HCT116 (cell line): ENCODE measurements around the gene CGA. TPM values are rescaled to one million over a fixed set of nuclear protein-coding genes. Genes with fewer than 3 reads are reported as not detected.

ENCODE experiments used
- ATAC-seq: fragments of 200-7000 bp; cut with Tn5 transposase; 2 replicates; pipeline ENCODE4 v1.9.1; 2020; ENCODE audit warnings: mild to moderate bottlenecking, moderate library complexity
- BruUV-seq: library from RNA; stranded (reverse); fragments of 400-500 nt; replicated peaks from 2 replicates; lab custom pipeline; 2021; lab: Mats Ljungman, UMichigan
- CTCF ChIA-PET: fragments of 300-600 bp; sonication (Branson Sonifier 250); formaldehyde crosslinking; loops from one replicate; lab custom pipeline; 2021; ENCODE audit warnings: antibody characterized with exemption; lab: Charles Lee
- POLR2A ChIA-PET: fragments of 300-600, 350-600 bp; sonication (Branson Sonifier 250); formaldehyde crosslinking; loops from one replicate; lab custom pipeline; 2021; ENCODE audit warnings: antibody characterized with exemption; lab: Charles Lee
- RAD21 ChIA-PET, 2 experiments: fragments of 300-600 bp; sonication (Branson Sonifier 250); formaldehyde crosslinking; loops; one replicate each; lab custom pipeline; 2023; ENCODE audit warnings: low total read pairs in 2 of 2; ENCODE audit not compliant: uncharacterized antibody in 2 of 2, unreplicated experiment in 2 of 2, low non-redundant PET in 1 of 2; lab: Charles Lee
- DNase-seq: peaks from one replicate; pipeline ENCODE4 v3.0.0-alpha.2; 2010; ENCODE audit warnings: low read depth, low spot score
- H2AFZ ChIP-seq: fragments of 200-600 bp; shearing (Covaris generic), sonication (generic); 2 replicates; pipeline ENCODE4 v1.6.1; 2017; ENCODE audit warnings: low read depth, mixed run types, mixed read lengths, antibody characterized with exemption, low read length; ENCODE audit not compliant: poor library complexity, severe bottlenecking
- H3K27ac ChIP-seq: 2 replicates; pipeline ENCODE4 v1.5.1; 2012; ENCODE audit warnings: low read depth, low read length
- H3K27me3 ChIP-seq: fragments of 200-600 bp; sonication (generic); 2 replicates; pipeline ENCODE4 v1.6.1; 2016; ENCODE audit warnings: mixed run types, low read length, mixed read lengths; ENCODE audit not compliant: insufficient read depth
- H3K36me3 ChIP-seq, 2 experiments: fragments of 200-500 bp in 1 of 2; fragments of 200-600 bp in 1 of 2; sonication (Bioruptor generic) in 1 of 2; sonication (generic) in 1 of 2; 2 replicates each; pipeline versions ENCODE4 v1.5.1 to v1.6.1; 2014 to 2016; ENCODE audit warnings: low read length in 2 of 2, inconsistent platforms in 1 of 2, mixed read lengths in 1 of 2, mixed run types in 1 of 2; ENCODE audit not compliant: insufficient read depth in 2 of 2, control insufficient read depth in 1 of 2
- H3K4me1 ChIP-seq, 2 experiments: fragments of 200-600 bp in 1 of 2; sonication (generic) in 1 of 2; 2 replicates each; pipeline versions ENCODE4 v1.5.1 to v1.6.1; 2012 to 2017; ENCODE audit warnings: low read length in 2 of 2, inconsistent platforms in 1 of 2, mild to moderate bottlenecking in 1 of 2, mixed read lengths in 1 of 2, mixed run types in 1 of 2, moderate library complexity in 1 of 2; ENCODE audit not compliant: insufficient read depth in 2 of 2, control insufficient read depth in 1 of 2
- H3K4me2 ChIP-seq: fragments of 200-600 bp; sonication (generic); 2 replicates; pipeline ENCODE4 v1.6.1; 2017; ENCODE audit warnings: mixed run types, low read length, mixed read lengths
- H3K4me3 ChIP-seq, 2 experiments: fragments of 200-600 bp in 1 of 2; sonication (generic) in 1 of 2; replicated peaks in 1 of 2; 2 replicates each; pipeline ENCODE4 v1.5.1; 2011 to 2016; ENCODE audit warnings: low read length in 2 of 2, control low read depth in 1 of 2, low read depth in 1 of 2, mild to moderate bottlenecking in 1 of 2, mixed read lengths in 1 of 2, mixed run types in 1 of 2
- H3K79me2 ChIP-seq: fragments of 200-600 bp; sonication (generic); 2 replicates; pipeline ENCODE4 v1.6.1; 2017; ENCODE audit warnings: mild to moderate bottlenecking, mixed run types, low read length, moderate library complexity, mixed read lengths; ENCODE audit not compliant: insufficient read depth
- H3K9ac ChIP-seq: fragments of 200-600 bp; sonication (generic); 2 replicates; pipeline ENCODE4 v1.6.1; 2016; ENCODE audit warnings: low read length, mixed read lengths
- H3K9me2 ChIP-seq: fragments of 200-600 bp; sonication (generic), shearing (Covaris generic); 2 replicates; pipeline ENCODE4 v1.6.1; 2017; ENCODE audit warnings: mixed run types, mild to moderate bottlenecking, moderate library complexity; ENCODE audit not compliant: insufficient read depth
- H3K9me3 ChIP-seq, 2 experiments: fragments of 200-500 bp in 1 of 2; fragments of 200-600 bp in 1 of 2; sonication (Bioruptor generic) in 1 of 2; sonication (generic) in 1 of 2; 2 replicates each; pipeline ENCODE4 v1.6.1; 2014 to 2017; ENCODE audit warnings: low read length in 2 of 2, mixed read lengths in 2 of 2, inconsistent platforms in 1 of 2, low read depth in 1 of 2, mild to moderate bottlenecking in 1 of 2, mixed run types in 1 of 2, moderate library complexity in 1 of 2; ENCODE audit not compliant: control insufficient read depth in 1 of 2, insufficient read depth in 1 of 2
- H4K20me1 ChIP-seq: fragments of 200-600 bp; sonication (generic), shearing (Covaris generic); 2 replicates; pipeline ENCODE4 v1.6.1; 2017; ENCODE audit warnings: mixed run types, mild to moderate bottlenecking, moderate library complexity; ENCODE audit not compliant: insufficient read depth
- CBX3 ChIP-seq: IDR thresholded peaks from 2 replicates; pipeline ENCODE4 v1.6.1; 2012; ENCODE audit warnings: low read depth
- CEBPB ChIP-seq: IDR thresholded peaks from 2 replicates; pipeline ENCODE4 v1.6.1; 2012; ENCODE audit warnings: low read depth
- EGR1 ChIP-seq: IDR thresholded peaks from 2 replicates; pipeline ENCODE4 v1.6.1; 2012; ENCODE audit warnings: low read depth
- ELF1 ChIP-seq: IDR thresholded peaks from 2 replicates; pipeline ENCODE4 v1.6.1; 2012; ENCODE audit warnings: low read depth, borderline replicate concordance
- EZH2 ChIP-seq: fragments of 200-600 bp; sonication (generic); IDR thresholded peaks from 2 replicates; pipeline ENCODE4 v1.6.1; 2017; ENCODE audit warnings: antibody characterized with exemption, mixed run types
- EZH2phosphoT487 ChIP-seq: fragments of 200-600 bp; IDR thresholded peaks from 2 replicates; pipeline ENCODE4 v1.6.1; 2018; ENCODE audit warnings: antibody characterized with exemption, borderline replicate concordance
- FOSL1 ChIP-seq: IDR thresholded peaks from 2 replicates; pipeline ENCODE4 v1.6.1; 2012; ENCODE audit warnings: low read depth
- POLR2AphosphoS5 ChIP-seq: IDR thresholded peaks from 2 replicates; pipeline ENCODE4 v1.6.1; 2011; ENCODE audit warnings: mild to moderate bottlenecking, low read depth, low read length, moderate library complexity
- RAD21 ChIP-seq: IDR thresholded peaks from 2 replicates; pipeline ENCODE4 v1.6.1; 2012; ENCODE audit warnings: low read depth, mild to moderate bottlenecking
- SIN3A ChIP-seq: IDR thresholded peaks from 2 replicates; pipeline ENCODE4 v1.6.1; 2012; ENCODE audit warnings: low read depth
- SP1 ChIP-seq: IDR thresholded peaks from 2 replicates; pipeline ENCODE4 v1.6.1; 2012; ENCODE audit warnings: low read depth
- TCF7L2 ChIP-seq: IDR thresholded peaks from 2 replicates; pipeline ENCODE4 v1.7.0; 2011; ENCODE audit warnings: borderline replicate concordance, inconsistent platforms; ENCODE audit not compliant: insufficient read depth, insufficient read length; ENCODE audit errors: extremely low read depth
- YY1 ChIP-seq: IDR thresholded peaks from 2 replicates; pipeline ENCODE4 v1.6.1; 2011; ENCODE audit warnings: low read length, low read depth, moderate library complexity, mild to moderate bottlenecking; ENCODE audit not compliant: insufficient replicate concordance; ENCODE audit errors: extremely low read depth
- ZFX ChIP-seq: fragments of 450-650 bp; IDR thresholded peaks from 2 replicates; pipeline ENCODE4 v1.6.1; 2017
- ZNF274 ChIP-seq: fragments of 200-500 bp; sonication (Bioruptor generic); IDR thresholded peaks from 2 replicates; pipeline ENCODE4 v1.6.1; 2014; ENCODE audit warnings: mild to moderate bottlenecking, low read depth, low read length, inconsistent platforms
- intact Hi-C: fragments of 100-400 bp; cut with micrococcal nuclease; formaldehyde crosslinking; loops from 2 replicates; pipeline ENCODE4 v1.10.0; 2022
- total RNA-seq: library from RNA; stranded (reverse); gene quantifications from one replicate; pipeline ENCODE4 v1.2.1, GENCODE V29; 2021; ENCODE audit not compliant: unreplicated experiment
- TF ChIP-seq, protein P1 (sequence below), 3 experiments: fragments of 200-600 bp in 1 of 3; sonication (generic) in 1 of 3; IDR thresholded peaks in 2 of 3; conservative IDR thresholded peaks in 1 of 3; 2 replicates each; pipeline ENCODE4 v1.5.1; 2012 to 2017; ENCODE audit warnings: low read depth in 2 of 3, low read length in 2 of 3, antibody characterized with exemption in 1 of 3, borderline replicate concordance in 1 of 3, control low read depth in 1 of 3, mild to moderate bottlenecking in 1 of 3, mixed read lengths in 1 of 3, mixed run types in 1 of 3, moderate library complexity in 1 of 3; ENCODE audit not compliant: insufficient read depth in 1 of 3
- TF ChIP-seq, protein P2 (sequence below): IDR thresholded peaks from 2 replicates; pipeline ENCODE4 v1.6.1; 2011; ENCODE audit warnings: mild to moderate bottlenecking, low read length, moderate library complexity; ENCODE audit not compliant: insufficient replicate concordance; ENCODE audit errors: extremely low read depth
- TF ChIP-seq, protein P3 (sequence below): IDR thresholded peaks from 2 replicates; pipeline ENCODE4 v1.6.1; 2012; ENCODE audit warnings: low read depth

CGA gene
- total RNA-seq, 1 experiment from 2014 or later, result not detected

GRCh38 chr6:87068795-87069194 is 26.1 kb downstream of the CGA start:
- DNase-seq, result no peak
- Histone ChIP-seq H3K79me2 (no peaks in the 10 kb centered on the region), H3K9me3 (no peaks in the 10 kb centered on the region), H4K20me1 (no peaks in the 10 kb centered on the region), H3K4me1 (no peaks in the 10 kb centered on the region), H3K4me2 (no peak overlapping the region), H3K4me3 (no peak overlapping the region), H3K9me2 (no peaks in the 10 kb centered on the region), H3K27ac (no peak overlapping the region), H3K36me3 (no peaks in the 10 kb centered on the region), H3K27me3 (peaks cover 16% of the 10 kb centered on the region), H2AFZ (no peak overlapping the region), H3K9ac (no peak overlapping the region)
- intact Hi-C loops, result loop anchor here (5.0 to 10.0 kb wide), 3 partner anchors 1166 to 1426 kb away; no protein-coding TSS in a partner anchor
- no TSS peak for BruUV-seq
- CTCF ChIA-PET, result interaction anchor here (2.6 to 2.7 kb wide), 2 partner anchors 11 to 71 kb away, joined by 7 to 11 read pairs; no protein-coding TSS in a partner anchor
- RAD21 ChIA-PET, result no interaction called here
- POLR2A ChIA-PET, result no interaction called here
- ATAC-seq, result no peak
- no peak for TF ChIP-seq RAD21
- no peak for TF ChIP-seq SIN3A
- TF ChIP-seq, protein P1, sequence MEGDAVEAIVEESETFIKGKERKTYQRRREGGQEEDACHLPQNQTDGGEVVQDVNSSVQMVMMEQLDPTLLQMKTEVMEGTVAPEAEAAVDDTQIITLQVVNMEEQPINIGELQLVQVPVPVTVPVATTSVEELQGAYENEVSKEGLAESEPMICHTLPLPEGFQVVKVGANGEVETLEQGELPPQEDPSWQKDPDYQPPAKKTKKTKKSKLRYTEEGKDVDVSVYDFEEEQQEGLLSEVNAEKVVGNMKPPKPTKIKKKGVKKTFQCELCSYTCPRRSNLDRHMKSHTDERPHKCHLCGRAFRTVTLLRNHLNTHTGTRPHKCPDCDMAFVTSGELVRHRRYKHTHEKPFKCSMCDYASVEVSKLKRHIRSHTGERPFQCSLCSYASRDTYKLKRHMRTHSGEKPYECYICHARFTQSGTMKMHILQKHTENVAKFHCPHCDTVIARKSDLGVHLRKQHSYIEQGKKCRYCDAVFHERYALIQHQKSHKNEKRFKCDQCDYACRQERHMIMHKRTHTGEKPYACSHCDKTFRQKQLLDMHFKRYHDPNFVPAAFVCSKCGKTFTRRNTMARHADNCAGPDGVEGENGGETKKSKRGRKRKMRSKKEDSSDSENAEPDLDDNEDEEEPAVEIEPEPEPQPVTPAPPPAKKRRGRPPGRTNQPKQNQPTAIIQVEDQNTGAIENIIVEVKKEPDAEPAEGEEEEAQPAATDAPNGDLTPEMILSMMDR (IDR thresholded peaks at IDR 0.05 in 2 of 3, conservative IDR thresholded peaks at IDR 0.05 in 1 of 3; ENCODE audit: borderline replicate concordance in 1 of 3, insufficient read depth in 1 of 3, low read depth in 2 of 3, low read length in 2 of 3), result no peak
- TF ChIP-seq, protein P2, sequence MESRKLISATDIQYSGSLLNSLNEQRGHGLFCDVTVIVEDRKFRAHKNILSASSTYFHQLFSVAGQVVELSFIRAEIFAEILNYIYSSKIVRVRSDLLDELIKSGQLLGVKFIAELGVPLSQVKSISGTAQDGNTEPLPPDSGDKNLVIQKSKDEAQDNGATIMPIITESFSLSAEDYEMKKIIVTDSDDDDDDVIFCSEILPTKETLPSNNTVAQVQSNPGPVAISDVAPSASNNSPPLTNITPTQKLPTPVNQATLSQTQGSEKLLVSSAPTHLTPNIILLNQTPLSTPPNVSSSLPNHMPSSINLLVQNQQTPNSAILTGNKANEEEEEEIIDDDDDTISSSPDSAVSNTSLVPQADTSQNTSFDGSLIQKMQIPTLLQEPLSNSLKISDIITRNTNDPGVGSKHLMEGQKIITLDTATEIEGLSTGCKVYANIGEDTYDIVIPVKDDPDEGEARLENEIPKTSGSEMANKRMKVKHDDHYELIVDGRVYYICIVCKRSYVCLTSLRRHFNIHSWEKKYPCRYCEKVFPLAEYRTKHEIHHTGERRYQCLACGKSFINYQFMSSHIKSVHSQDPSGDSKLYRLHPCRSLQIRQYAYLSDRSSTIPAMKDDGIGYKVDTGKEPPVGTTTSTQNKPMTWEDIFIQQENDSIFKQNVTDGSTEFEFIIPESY, result no peak
- no peak for TF ChIP-seq ZFX
- TF ChIP-seq TCF7L2, result no peak
- TF ChIP-seq EZH2phosphoT487, result no peak
- TF ChIP-seq FOSL1, result no peak
- TF ChIP-seq YY1, result no peak
- no peak for TF ChIP-seq EZH2
- TF ChIP-seq ELF1, result no peak
- TF ChIP-seq, protein P3, sequence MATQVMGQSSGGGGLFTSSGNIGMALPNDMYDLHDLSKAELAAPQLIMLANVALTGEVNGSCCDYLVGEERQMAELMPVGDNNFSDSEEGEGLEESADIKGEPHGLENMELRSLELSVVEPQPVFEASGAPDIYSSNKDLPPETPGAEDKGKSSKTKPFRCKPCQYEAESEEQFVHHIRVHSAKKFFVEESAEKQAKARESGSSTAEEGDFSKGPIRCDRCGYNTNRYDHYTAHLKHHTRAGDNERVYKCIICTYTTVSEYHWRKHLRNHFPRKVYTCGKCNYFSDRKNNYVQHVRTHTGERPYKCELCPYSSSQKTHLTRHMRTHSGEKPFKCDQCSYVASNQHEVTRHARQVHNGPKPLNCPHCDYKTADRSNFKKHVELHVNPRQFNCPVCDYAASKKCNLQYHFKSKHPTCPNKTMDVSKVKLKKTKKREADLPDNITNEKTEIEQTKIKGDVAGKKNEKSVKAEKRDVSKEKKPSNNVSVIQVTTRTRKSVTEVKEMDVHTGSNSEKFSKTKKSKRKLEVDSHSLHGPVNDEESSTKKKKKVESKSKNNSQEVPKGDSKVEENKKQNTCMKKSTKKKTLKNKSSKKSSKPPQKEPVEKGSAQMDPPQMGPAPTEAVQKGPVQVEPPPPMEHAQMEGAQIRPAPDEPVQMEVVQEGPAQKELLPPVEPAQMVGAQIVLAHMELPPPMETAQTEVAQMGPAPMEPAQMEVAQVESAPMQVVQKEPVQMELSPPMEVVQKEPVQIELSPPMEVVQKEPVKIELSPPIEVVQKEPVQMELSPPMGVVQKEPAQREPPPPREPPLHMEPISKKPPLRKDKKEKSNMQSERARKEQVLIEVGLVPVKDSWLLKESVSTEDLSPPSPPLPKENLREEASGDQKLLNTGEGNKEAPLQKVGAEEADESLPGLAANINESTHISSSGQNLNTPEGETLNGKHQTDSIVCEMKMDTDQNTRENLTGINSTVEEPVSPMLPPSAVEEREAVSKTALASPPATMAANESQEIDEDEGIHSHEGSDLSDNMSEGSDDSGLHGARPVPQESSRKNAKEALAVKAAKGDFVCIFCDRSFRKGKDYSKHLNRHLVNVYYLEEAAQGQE, result no peak
- TF ChIP-seq SP1, result no peak
- TF ChIP-seq CBX3, result no peak
- TF ChIP-seq EGR1, result no peak
- TF ChIP-seq ZNF274, result no peak
- no peak for TF ChIP-seq CEBPB
- TF ChIP-seq POLR2AphosphoS5, result no peak
